Thyroid gland (tissue), 4 donors: ENCODE data around the gene FIBIN. TPM values are rescaled to one million over a fixed set of nuclear protein-coding genes. Genes with fewer than 3 reads are reported as not detected.
"Not testable (repeated sequence)": the region's sequence is repeated elsewhere in the genome, so short reads cannot be mapped to it uniquely, and the experiment has no call there.

Source experiments
- DNase-seq, 2 donors: peaks; one replicate each; pipeline ENCODE4 v3.0.0-alpha.2; 2019
- H3K27ac ChIP-seq, 3 donors: fragments of 200-600 bp; sonication (generic); 1 replicate in 2 of 3; 2 replicates in 1 of 3; pipeline ENCODE4 v1.5.1; 2016 to 2019; ENCODE audit warnings: mild to moderate bottlenecking in 1 of 3, moderate library complexity in 1 of 3
- H3K27me3 ChIP-seq: fragments of 200-600 bp; sonication (generic); one replicate; pipeline ENCODE4 v1.5.1; 2019
- H3K36me3 ChIP-seq, 2 donors: fragments of 200-600 bp; sonication (generic); one replicate each; pipeline ENCODE4 v1.5.1; 2016 to 2019
- H3K4me1 ChIP-seq, 2 donors: fragments of 200-600 bp; sonication (generic); one replicate each; pipeline ENCODE4 v1.5.1; 2017 to 2019
- H3K4me3 ChIP-seq, 3 donors: fragments of 200-600 bp; sonication (generic); replicated peaks in 1 of 3; 1 replicate in 2 of 3; 2 replicates in 1 of 3; pipeline ENCODE4 v1.5.1; 2016; ENCODE audit warnings: mild to moderate bottlenecking in 1 of 3
- H3K9me3 ChIP-seq: fragments of 200-600 bp; sonication (generic); one replicate; pipeline ENCODE4 v1.5.1; 2017
- POLR2A ChIP-seq, 2 donors: fragments of 450-650 bp; IDR thresholded peaks; one replicate each; pipeline ENCODE4 v1.6.1; 2017; ENCODE audit warnings: antibody characterized with exemption in 2 of 2, mild to moderate bottlenecking in 2 of 2, moderate library complexity in 1 of 2
- WGBS, 2 donors: methylation state at CpG; one replicate each; pipeline ENCODE4 v1.1.5; 2017; 5-methylcytosine and 5-hydroxymethylcytosine counted together
- intact Hi-C: fragments of 100-400 bp; cut with DNase I; formaldehyde crosslinking; loops from one replicate; pipeline ENCODE4 v1.15.1; 2023
- total RNA-seq, 4 donors: library from RNA; depleted of rRNA; stranded (reverse); fragments of >200 nt; gene quantifications; one replicate each; pipeline ENCODE4 v1.2.3, GENCODE V29; 2016
- TF ChIP-seq, protein P1 (sequence below), 6 experiments: fragments of 200-600 bp in 3 of 6; fragments of 450-650 bp in 3 of 6; sonication (generic) in 3 of 6; IDR thresholded peaks; one replicate each; pipeline ENCODE4 v1.5.1; 2016 to 2019; ENCODE audit warnings: antibody characterized with exemption in 6 of 6, mild to moderate bottlenecking in 2 of 6, inconsistent platforms in 1 of 6, moderate library complexity in 1 of 6

FIBIN gene
- total RNA-seq, 4 donors from 2014 or later = 15.3 to 24.7 (median 19.8) TPM

DNA sequence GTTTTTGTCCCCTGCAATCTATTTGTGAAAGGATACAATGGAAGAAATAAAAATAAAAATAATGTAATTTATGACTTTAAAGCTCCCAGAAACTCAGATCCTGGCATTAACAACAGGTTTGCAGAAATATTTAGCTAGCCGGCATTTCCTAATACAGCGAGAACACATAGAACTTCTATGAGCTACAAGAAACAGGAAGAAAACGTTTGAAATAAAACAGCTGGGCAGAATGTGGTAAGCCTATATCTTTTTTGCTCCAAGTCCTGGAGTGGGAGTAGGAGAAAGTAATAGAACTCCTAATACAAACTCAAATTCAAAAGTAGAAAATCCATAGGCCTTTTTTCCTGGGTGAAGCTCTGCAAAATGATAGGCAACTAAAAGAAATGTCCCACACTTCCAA is 29.6 kb upstream of the FIBIN start:
- no peak overlapping the region for H3K4me3 ChIP-seq
- no peak for DNase-seq
- no peaks in the 10 kb centered on the region for H3K36me3 ChIP-seq
- WGBS, 2 donors = 75 to 77% methylated on average over 3 of the region's 3 CpGs
- H3K27ac ChIP-seq = no peak overlapping the region
- no peaks in the 10 kb centered on the region for H3K4me1 ChIP-seq
- H3K9me3 ChIP-seq = no peaks in the 10 kb centered on the region
- TF ChIP-seq, protein P1, sequence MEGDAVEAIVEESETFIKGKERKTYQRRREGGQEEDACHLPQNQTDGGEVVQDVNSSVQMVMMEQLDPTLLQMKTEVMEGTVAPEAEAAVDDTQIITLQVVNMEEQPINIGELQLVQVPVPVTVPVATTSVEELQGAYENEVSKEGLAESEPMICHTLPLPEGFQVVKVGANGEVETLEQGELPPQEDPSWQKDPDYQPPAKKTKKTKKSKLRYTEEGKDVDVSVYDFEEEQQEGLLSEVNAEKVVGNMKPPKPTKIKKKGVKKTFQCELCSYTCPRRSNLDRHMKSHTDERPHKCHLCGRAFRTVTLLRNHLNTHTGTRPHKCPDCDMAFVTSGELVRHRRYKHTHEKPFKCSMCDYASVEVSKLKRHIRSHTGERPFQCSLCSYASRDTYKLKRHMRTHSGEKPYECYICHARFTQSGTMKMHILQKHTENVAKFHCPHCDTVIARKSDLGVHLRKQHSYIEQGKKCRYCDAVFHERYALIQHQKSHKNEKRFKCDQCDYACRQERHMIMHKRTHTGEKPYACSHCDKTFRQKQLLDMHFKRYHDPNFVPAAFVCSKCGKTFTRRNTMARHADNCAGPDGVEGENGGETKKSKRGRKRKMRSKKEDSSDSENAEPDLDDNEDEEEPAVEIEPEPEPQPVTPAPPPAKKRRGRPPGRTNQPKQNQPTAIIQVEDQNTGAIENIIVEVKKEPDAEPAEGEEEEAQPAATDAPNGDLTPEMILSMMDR (IDR thresholded peaks at IDR 0.05) = no peak
- H3K27me3 ChIP-seq = no peaks in the 10 kb centered on the region
- intact Hi-C loops = no loop called here

- H3K27ac ChIP-seq, DNase-seq, H3K27me3 ChIP-seq, H3K9me3 ChIP-seq, H3K4me1 ChIP-seq, intact Hi-C loops, H3K4me3 ChIP-seq, H3K36me3 ChIP-seq: not testable (repeated sequence)
- WGBS, 2 donors = 95 to 96% methylated on average over 32 of the region's 32 CpGs
These were observed 28.9 kb upstream of the FIBIN start for GRCh38 chr11:26964847-26965485.

- no peak overlapping the region for H3K4me3 ChIP-seq
- H3K9me3 ChIP-seq = no peaks in the 10 kb centered on the region
- H3K27ac ChIP-seq = no peak overlapping the region
- intact Hi-C loops = no loop called here
- TF ChIP-seq, protein P1 (IDR thresholded peaks at IDR 0.05) = no peak
- TF ChIP-seq POLR2A (IDR thresholded peaks at IDR 0.05) = no peak
- no peak for DNase-seq
- 80 to 86% methylated on average over 2 of the region's 2 CpGs for WGBS, 2 donors
- no peaks in the 10 kb centered on the region for H3K36me3 ChIP-seq
- H3K27me3 ChIP-seq = no peaks in the 10 kb centered on the region
- H3K4me1 ChIP-seq = no peaks in the 10 kb centered on the region
These were observed 22.0 kb upstream of the FIBIN start for GRCh38 chr11:26971961-26972360.

DNA sequence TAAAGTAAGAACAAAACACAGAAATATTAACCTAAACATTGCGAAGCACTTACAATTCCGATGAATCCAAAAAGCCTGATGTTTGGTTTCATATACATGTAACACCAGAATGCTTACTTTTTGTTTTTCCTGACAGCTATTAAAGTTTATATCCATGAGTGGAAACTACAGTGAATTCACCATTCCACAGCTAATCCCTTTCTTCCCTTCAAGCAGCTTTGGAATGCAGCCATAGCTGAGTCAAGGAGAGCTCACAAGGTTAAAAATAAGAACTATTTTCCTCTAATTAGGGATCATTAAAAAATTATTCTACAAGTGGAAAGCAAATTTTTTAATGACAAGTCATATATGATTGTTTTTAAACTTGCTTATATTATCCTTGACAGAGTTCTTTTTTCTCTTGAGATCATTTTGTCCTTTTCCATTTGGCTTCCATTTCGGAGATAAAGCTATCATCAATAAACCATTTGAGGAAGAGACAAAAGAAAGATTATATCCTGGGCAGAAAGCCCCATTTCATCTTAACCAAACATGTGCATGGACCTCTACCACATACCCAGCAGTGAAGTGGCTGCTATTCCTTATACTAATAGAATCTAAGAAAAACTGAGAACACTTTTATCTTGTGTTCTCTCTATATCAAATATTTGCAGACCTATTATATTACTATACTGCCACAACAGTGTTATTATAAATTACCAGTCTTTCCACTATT is 19.7 kb upstream of the FIBIN start:
- 85 to 87% methylated on average over 3 of the region's 3 CpGs for WGBS, 2 donors
- Histone ChIP-seq H3K4me1 (no peaks in the 10 kb centered on the region), H3K27me3 (no peaks in the 10 kb centered on the region), H3K9me3 (no peaks in the 10 kb centered on the region), H3K27ac (no peak overlapping the region), H3K36me3 (no peaks in the 10 kb centered on the region), H3K4me3 (no peak overlapping the region)
- TF ChIP-seq POLR2A (IDR thresholded peaks at IDR 0.05) = no peak
- TF ChIP-seq, protein P1 (IDR thresholded peaks at IDR 0.05) = no peak
- DNase-seq = no peak
- intact Hi-C loops = no loop called here

DNA sequence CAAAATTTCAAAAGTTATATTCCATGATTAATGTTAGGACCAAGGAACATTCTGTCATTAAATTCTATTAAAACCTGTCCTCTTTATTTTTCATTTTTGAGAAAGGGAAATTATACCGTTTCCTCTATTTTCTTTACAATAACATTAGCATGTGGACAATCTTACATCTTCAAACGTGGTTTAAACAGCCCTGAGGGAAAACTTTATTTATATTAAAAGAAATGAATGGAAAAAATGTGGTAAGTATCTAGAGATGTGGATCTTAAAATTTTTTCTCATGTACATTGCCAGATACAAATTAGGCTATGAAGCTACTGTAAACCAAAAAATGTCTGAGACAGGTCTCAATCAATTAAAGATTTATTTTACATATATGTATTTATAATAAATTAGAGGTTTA is 18.9 kb upstream of the FIBIN start:
- Histone ChIP-seq H3K4me3 (no peak overlapping the region), H3K36me3 (no peaks in the 10 kb centered on the region), H3K27me3 (no peaks in the 10 kb centered on the region), H3K4me1 (no peaks in the 10 kb centered on the region), H3K9me3 (no peaks in the 10 kb centered on the region), H3K27ac (no peak overlapping the region)
- no peak for TF ChIP-seq POLR2A (IDR thresholded peaks at IDR 0.05)
- TF ChIP-seq, protein P1 (IDR thresholded peaks at IDR 0.05) = no peak
- DNase-seq = no peak
- WGBS, 2 donors = 53 to 62% methylated on average over 2 of the region's 2 CpGs
- intact Hi-C loops = no loop called here
